Heart left ventricle (tissue), 16 donors: ENCODE measurements around the gene C2orf49. TPM values are rescaled to one million over a fixed set of nuclear protein-coding genes. Genes with fewer than 3 reads are reported as not detected.

Experiments
- ATAC-seq, 4 donors: fragments of 200-7000 bp; cut with Tn5 transposase; one replicate each; pipeline ENCODE4 v1.9.1; 2020 to 2022; ENCODE audit warnings: moderate library complexity in 4 of 4, mild to moderate bottlenecking in 3 of 4, moderate number of reproducible peaks in 1 of 4
- DNase-seq, 5 donors: peaks; one replicate each; pipeline ENCODE4 v3.0.0-alpha.2; 2020
- H3K27ac ChIP-seq, 12 donors: fragments of 200-600 bp; sonication (generic) in 4 of 12; one replicate each; pipeline versions ENCODE4 v1.5.0 to v1.8.0; 2016 to 2022; ENCODE audit warnings: mild to moderate bottlenecking in 2 of 12
- H3K27me3 ChIP-seq, 9 donors: fragments of 200-600 bp; sonication (generic) in 2 of 9; one replicate each; pipeline versions ENCODE4 v1.5.1 to v1.8.0; 2016 to 2022; ENCODE audit warnings: mild to moderate bottlenecking in 3 of 9
- H3K36me3 ChIP-seq, 9 donors: fragments of 200-600 bp; sonication (generic) in 2 of 9; one replicate each; pipeline versions ENCODE4 v1.5.0 to v1.8.0; 2018 to 2022; ENCODE audit warnings: mild to moderate bottlenecking in 2 of 9
- H3K4me1 ChIP-seq, 12 donors: fragments of 200-600 bp; sonication (generic) in 4 of 12; one replicate each; pipeline versions ENCODE4 v1.5.0 to v1.8.0; 2016 to 2022; ENCODE audit warnings: mild to moderate bottlenecking in 3 of 12
- H3K4me3 ChIP-seq, 12 donors: fragments of 200-600 bp; sonication (generic) in 4 of 12; one replicate each; pipeline versions ENCODE4 v1.5.0 to v1.8.0; 2017 to 2022; ENCODE audit warnings: mild to moderate bottlenecking in 9 of 12, moderate library complexity in 4 of 12
- H3K9me3 ChIP-seq, 12 donors: fragments of 200-600 bp; sonication (generic) in 4 of 12; one replicate each; pipeline versions ENCODE4 v1.5.0 to v1.8.0; 2016 to 2022; ENCODE audit warnings: mild to moderate bottlenecking in 1 of 12
- CTCF ChIP-seq, 12 donors: fragments of 200-600 bp; sonication (generic) in 4 of 12; IDR thresholded peaks; one replicate each; pipeline versions ENCODE4 v1.5.0 to v1.8.0; 2018 to 2022; ENCODE audit warnings: antibody characterized with exemption in 12 of 12, mild to moderate bottlenecking in 5 of 12
- POLR2A ChIP-seq, 2 donors: fragments of 450-650 bp; IDR thresholded peaks; one replicate each; pipeline ENCODE4 v1.6.1; 2017; ENCODE audit warnings: antibody characterized with exemption in 2 of 2, mild to moderate bottlenecking in 2 of 2, moderate library complexity in 2 of 2
- WGBS, 4 donors: extraction: QIAGEN DNeasy Blood & Tissue Kit in 2 of 4; methylation state at CpG; one replicate each; pipeline versions ENCODE4 v1.1.5 to v1.1.7; 2013 to 2018; 5-methylcytosine and 5-hydroxymethylcytosine counted together
- intact Hi-C, 10 donors: fragments of 100-400 bp; cut with DNase I; formaldehyde crosslinking; loops; one replicate each; pipeline versions ENCODE4 v1.11.1 to v1.14.2; 2022
- polyA plus RNA-seq, 2 donors: library from polyadenylated mRNA; stranded (reverse); fragments of 200-250 nt; gene quantifications; one replicate each; pipeline ENCODE4 v1.2.3, GENCODE V29; 2013
- total RNA-seq, 9 donors: library from RNA; depleted of rRNA in 2 of 9; stranded (reverse); fragments of >200 nt in 2 of 9; fragmentation: NEBNext Ultra II Directional in 3 of 9; extraction: Animal tissue kit (Norgen Biotek cat#: 25700) in 3 of 9; gene quantifications; one replicate each; pipeline versions ENCODE4 v1.1.0 to v1.2.4, GENCODE V29; 2016 to 2023
- donor health status: ischemic (EF 13 %, LVEDD 7.1; RV severe dilation, severe dysfunction).
- donor health status: healthy with polysubstance abuse.
- donor health status: DM: no; HTN: yes; CAD: no.
- donor health status: DM: no; HTN: no; CAD: no.
- donor health status: ischemic (EF 25% LVEDD 6.9; RV normal size, moderate dysfunction).
- donor health status: ischemic (EF 25% LVEDD 5.7; RV mildly dilated, moderate dysfunction).
- donor health status: healthy.
- donor health status: DM: yes; HTN: yes; CAD: no.
- donor health status: ischemic (EF 35%, LVEDD 5.7; RV mildly dilated, moderate dysfunction).
- donor health status: nonischemic (EF 11% LVEDD 7.7; RV severe dilation, severe dysfunction).
- donor health status: DM: yes; HTN: yes; CAD: no.
- donor health status: PGD.
- donor health status: ischemic (EF 29% LVEDD 5.4; RV normal size, mild dysfunction).
- donor health status: nonischemic (EF 23%, LVEDD 6.1; RV moderate dilation, normal function).

The C2orf49 gene
- total and polyA plus RNA-seq, 11 donors: 12.1 to 21.7 (median 15.6) TPM

GRCh38 chr2:105379741-105380186, 42.4 kb downstream of the C2orf49 start:
- TF ChIP-seq POLR2A (IDR thresholded peaks at IDR 0.05) (no peak), CTCF (IDR thresholded peaks at IDR 0.05) (no peak)
- ATAC-seq (no peak), DNase-seq (peak in 1 of 5 donors; percentile 30)
- no peak overlapping the region for H3K4me3 ChIP-seq
- H3K27me3 ChIP-seq: no peaks in the 10 kb centered on the region
- intact Hi-C loops: loop anchor here in 1 of 10 donors (5.0 kb wide), 1 partner anchor 58 kb away; no protein-coding TSS in a partner anchor
- H3K4me1 ChIP-seq: peaks cover 3 to 100% (median 79%) of the 10 kb centered on the region in 12 donors
- 45 to 63% (median 48%) methylated on average over 7 of the region's 7 CpGs for WGBS, 4 donors
- peak overlapping the region in 11 of 12 donors; percentile 11 to 94 (median 73) for H3K27ac ChIP-seq
- H3K36me3 ChIP-seq: peaks cover 0 to 82% (median 30%) of the 10 kb centered on the region in 9 donors
- H3K9me3 ChIP-seq: no peaks in the 10 kb centered on the region

GRCh38 chr2:105380432-105381100, 43.2 kb downstream of the C2orf49 start:
- H3K36me3 ChIP-seq: peaks cover 0 to 86% (median 38%) of the 10 kb centered on the region in 9 donors
- no peak for TF ChIP-seq POLR2A (IDR thresholded peaks at IDR 0.05)
- no peak for TF ChIP-seq CTCF (IDR thresholded peaks at IDR 0.05)
- peak in 2 of 5 donors; percentile 31 to 39 for DNase-seq
- H3K9me3 ChIP-seq: no peaks in the 10 kb centered on the region
- intact Hi-C loops: no loop called here
- ATAC-seq: peak in 3 of 4 donors; percentile 1 to 3 (median 2)
- H3K27ac ChIP-seq: peak overlapping the region; percentile 40 to 94 (median 70)
- WGBS, 4 donors: 28 to 50% (median 35%) methylated on average over 9 of the region's 9 CpGs
- no peak overlapping the region for H3K4me3 ChIP-seq
- no peaks in the 10 kb centered on the region for H3K27me3 ChIP-seq
- peaks cover 0 to 100% (median 77%) of the 10 kb centered on the region in 12 donors for H3K4me1 ChIP-seq

GRCh38 chr2:105381101-105381668, 43.8 kb downstream of the C2orf49 start:
- DNase-seq: peak in 1 of 5 donors; percentile 31
- Histone ChIP-seq H3K36me3 (peaks cover 0 to 86% (median 43%) of the 10 kb centered on the region in 9 donors), H3K4me1 (peaks cover 0 to 100% (median 74%) of the 10 kb centered on the region in 12 donors), H3K4me3 (no peak overlapping the region), H3K27ac (peak overlapping the region; percentile 40 to 94 (median 70)), H3K27me3 (no peaks in the 10 kb centered on the region), H3K9me3 (no peaks in the 10 kb centered on the region)
- 42 to 61% (median 54%) methylated on average over 14 of the region's 14 CpGs for WGBS, 4 donors
- peak; percentile 1 to 3 (median 2) for ATAC-seq
- TF ChIP-seq CTCF (IDR thresholded peaks at IDR 0.05): no peak
- TF ChIP-seq POLR2A (IDR thresholded peaks at IDR 0.05): no peak
- intact Hi-C loops: no loop called here

GRCh38 chr2:105382177-105382576, 44.8 kb downstream of the C2orf49 start:
- Histone ChIP-seq H3K27me3 (no peaks in the 10 kb centered on the region), H3K4me3 (no peak overlapping the region), H3K27ac (peak overlapping the region in 11 of 12 donors; percentile 21 to 94 (median 66)), H3K4me1 (peaks cover 0 to 99% (median 75%) of the 10 kb centered on the region in 12 donors), H3K9me3 (no peaks in the 10 kb centered on the region), H3K36me3 (peaks cover 0 to 80% (median 51%) of the 10 kb centered on the region in 9 donors)
- intact Hi-C loops: no loop called here
- DNase-seq (no peak), ATAC-seq (peak in 2 of 4 donors; percentile 4)
- TF ChIP-seq CTCF (IDR thresholded peaks at IDR 0.05): no peak
- no peak for TF ChIP-seq POLR2A (IDR thresholded peaks at IDR 0.05)
- WGBS, 4 donors: 59 to 80% (median 70%) methylated on average over 5 of the region's 5 CpGs
